ENCODE measurements around the gene RIC8A. TPM values are rescaled to one million over a fixed set of nuclear protein-coding genes. Genes with fewer than 3 reads are reported as not detected.

Gene RIC8A
- total and polyA plus RNA-seq, 4 donors = 12.5 to 49.6 (median 34.5) TPM

GRCh38 chr11:244376-244775 is 36.9 kb downstream of the RIC8A start:
- no peak for DNase-seq (ENCODE audit: low spot score)
- no peaks in the 10 kb centered on the region for H3K9me3 ChIP-seq (ENCODE audit: control insufficient read depth in 4 of 4, low read length in 3 of 4)
- no peak overlapping the region for H3K9ac ChIP-seq (ENCODE audit: low read depth in 1 of 2, low read length in 2 of 2)
- H3K27ac ChIP-seq (ENCODE audit: low read depth in 1 of 2, low read length in 2 of 2) = no peak overlapping the region
- H3K36me3 ChIP-seq (ENCODE audit: control insufficient read depth in 4 of 4, insufficient read depth in 3 of 4, low read depth in 1 of 4, low read length in 3 of 4) = peaks cover 11 to 65% (median 36%) of the 10 kb centered on the region in 4 donors
- WGBS = 93% methylated on average over 2 of the region's 2 CpGs
- TF ChIP-seq HNF4A (conservative IDR thresholded peaks at IDR 0.05) = no peak
- H3K4me3 ChIP-seq (ENCODE audit: low read depth in 1 of 3, low read length in 3 of 3) = no peak overlapping the region
- H3K4me1 ChIP-seq (ENCODE audit: control insufficient read depth in 4 of 4, insufficient read depth in 4 of 4, low read length in 3 of 4) = no peaks in the 10 kb centered on the region
- H3K27me3 ChIP-seq (ENCODE audit: control insufficient read depth in 4 of 4, insufficient read depth in 4 of 4, low read length in 3 of 4) = no peaks in the 10 kb centered on the region

DNA sequence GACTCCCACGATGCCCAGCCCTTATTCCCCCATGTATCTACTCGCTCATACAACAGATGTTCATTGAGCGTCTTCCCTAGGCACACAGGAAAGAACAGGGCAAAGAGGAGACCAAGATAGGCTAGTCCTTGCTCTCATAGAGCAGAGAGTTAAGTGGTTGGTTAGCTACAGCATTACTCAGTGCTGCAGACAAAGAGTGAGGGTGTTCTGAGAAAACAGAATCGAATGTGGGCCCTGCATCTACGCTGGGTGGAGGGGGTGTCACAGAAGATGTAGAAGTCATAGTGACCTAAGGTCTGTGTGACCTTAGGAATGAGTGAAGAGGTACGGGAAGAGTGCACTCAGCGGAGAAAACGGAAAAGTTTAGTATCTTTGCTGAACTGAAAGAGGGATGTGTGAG is 41.6 kb downstream of the RIC8A start:
- no peak overlapping the region for H3K27ac ChIP-seq (ENCODE audit: low read depth in 1 of 2, low read length in 2 of 2)
- H3K4me3 ChIP-seq (ENCODE audit: low read depth in 1 of 3, low read length in 3 of 3) = no peak overlapping the region
- H3K9ac ChIP-seq (ENCODE audit: low read depth in 1 of 2, low read length in 2 of 2) = no peak overlapping the region
- TF ChIP-seq TAF1 (conservative IDR thresholded peaks at IDR 0.05) (no peak), JUND (IDR thresholded peaks at IDR 0.05) (no peak), SP1 (IDR thresholded peaks at IDR 0.05) (no peak), RAD21 (IDR thresholded peaks at IDR 0.05) (no peak), HNF4A (conservative IDR thresholded peaks at IDR 0.05) (no peak), CTCF (IDR thresholded peaks at IDR 0.05; ENCODE audit: low read depth, low read length, missing input control) (no peak), YY1 (IDR thresholded peaks at IDR 0.05) (no peak), EGR1 (IDR thresholded peaks at IDR 0.05; ENCODE audit: low read depth in 2 of 2) (no peak), GABPA (IDR thresholded peaks at IDR 0.05 in 1 of 2, conservative IDR thresholded peaks at IDR 0.05 in 1 of 2) (no peak), FOXA2 (IDR thresholded peaks at IDR 0.05) (no peak), NR2F2 (IDR thresholded peaks at IDR 0.05) (no peak), FOXA1 (IDR thresholded peaks at IDR 0.05) (no peak), HNF4G (IDR thresholded peaks at IDR 0.05) (no peak), ATF3 (IDR thresholded peaks at IDR 0.05) (no peak)
- TF ChIP-seq, protein P1, sequence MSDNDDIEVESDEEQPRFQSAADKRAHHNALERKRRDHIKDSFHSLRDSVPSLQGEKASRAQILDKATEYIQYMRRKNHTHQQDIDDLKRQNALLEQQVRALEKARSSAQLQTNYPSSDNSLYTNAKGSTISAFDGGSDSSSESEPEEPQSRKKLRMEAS (IDR thresholded peaks at IDR 0.05) = no peak
- TF ChIP-seq, protein P2, sequence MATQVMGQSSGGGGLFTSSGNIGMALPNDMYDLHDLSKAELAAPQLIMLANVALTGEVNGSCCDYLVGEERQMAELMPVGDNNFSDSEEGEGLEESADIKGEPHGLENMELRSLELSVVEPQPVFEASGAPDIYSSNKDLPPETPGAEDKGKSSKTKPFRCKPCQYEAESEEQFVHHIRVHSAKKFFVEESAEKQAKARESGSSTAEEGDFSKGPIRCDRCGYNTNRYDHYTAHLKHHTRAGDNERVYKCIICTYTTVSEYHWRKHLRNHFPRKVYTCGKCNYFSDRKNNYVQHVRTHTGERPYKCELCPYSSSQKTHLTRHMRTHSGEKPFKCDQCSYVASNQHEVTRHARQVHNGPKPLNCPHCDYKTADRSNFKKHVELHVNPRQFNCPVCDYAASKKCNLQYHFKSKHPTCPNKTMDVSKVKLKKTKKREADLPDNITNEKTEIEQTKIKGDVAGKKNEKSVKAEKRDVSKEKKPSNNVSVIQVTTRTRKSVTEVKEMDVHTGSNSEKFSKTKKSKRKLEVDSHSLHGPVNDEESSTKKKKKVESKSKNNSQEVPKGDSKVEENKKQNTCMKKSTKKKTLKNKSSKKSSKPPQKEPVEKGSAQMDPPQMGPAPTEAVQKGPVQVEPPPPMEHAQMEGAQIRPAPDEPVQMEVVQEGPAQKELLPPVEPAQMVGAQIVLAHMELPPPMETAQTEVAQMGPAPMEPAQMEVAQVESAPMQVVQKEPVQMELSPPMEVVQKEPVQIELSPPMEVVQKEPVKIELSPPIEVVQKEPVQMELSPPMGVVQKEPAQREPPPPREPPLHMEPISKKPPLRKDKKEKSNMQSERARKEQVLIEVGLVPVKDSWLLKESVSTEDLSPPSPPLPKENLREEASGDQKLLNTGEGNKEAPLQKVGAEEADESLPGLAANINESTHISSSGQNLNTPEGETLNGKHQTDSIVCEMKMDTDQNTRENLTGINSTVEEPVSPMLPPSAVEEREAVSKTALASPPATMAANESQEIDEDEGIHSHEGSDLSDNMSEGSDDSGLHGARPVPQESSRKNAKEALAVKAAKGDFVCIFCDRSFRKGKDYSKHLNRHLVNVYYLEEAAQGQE (IDR thresholded peaks at IDR 0.05) = no peak
- TF ChIP-seq, protein P3, sequence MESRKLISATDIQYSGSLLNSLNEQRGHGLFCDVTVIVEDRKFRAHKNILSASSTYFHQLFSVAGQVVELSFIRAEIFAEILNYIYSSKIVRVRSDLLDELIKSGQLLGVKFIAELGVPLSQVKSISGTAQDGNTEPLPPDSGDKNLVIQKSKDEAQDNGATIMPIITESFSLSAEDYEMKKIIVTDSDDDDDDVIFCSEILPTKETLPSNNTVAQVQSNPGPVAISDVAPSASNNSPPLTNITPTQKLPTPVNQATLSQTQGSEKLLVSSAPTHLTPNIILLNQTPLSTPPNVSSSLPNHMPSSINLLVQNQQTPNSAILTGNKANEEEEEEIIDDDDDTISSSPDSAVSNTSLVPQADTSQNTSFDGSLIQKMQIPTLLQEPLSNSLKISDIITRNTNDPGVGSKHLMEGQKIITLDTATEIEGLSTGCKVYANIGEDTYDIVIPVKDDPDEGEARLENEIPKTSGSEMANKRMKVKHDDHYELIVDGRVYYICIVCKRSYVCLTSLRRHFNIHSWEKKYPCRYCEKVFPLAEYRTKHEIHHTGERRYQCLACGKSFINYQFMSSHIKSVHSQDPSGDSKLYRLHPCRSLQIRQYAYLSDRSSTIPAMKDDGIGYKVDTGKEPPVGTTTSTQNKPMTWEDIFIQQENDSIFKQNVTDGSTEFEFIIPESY (IDR thresholded peaks at IDR 0.05) = no peak
- H3K27me3 ChIP-seq (ENCODE audit: control insufficient read depth in 4 of 4, insufficient read depth in 4 of 4, low read length in 3 of 4) = no peaks in the 10 kb centered on the region
- 95% methylated on average over 8 of the region's 8 CpGs for WGBS
- no peaks in the 10 kb centered on the region for H3K9me3 ChIP-seq (ENCODE audit: control insufficient read depth in 4 of 4, low read length in 3 of 4)
- H3K4me1 ChIP-seq (ENCODE audit: control insufficient read depth in 4 of 4, insufficient read depth in 4 of 4, low read length in 3 of 4) = no peaks in the 10 kb centered on the region
- DNase-seq (ENCODE audit: low spot score) = no peak
- peaks cover 18 to 81% (median 42%) of the 10 kb centered on the region in 4 donors for H3K36me3 ChIP-seq (ENCODE audit: control insufficient read depth in 4 of 4, insufficient read depth in 3 of 4, low read depth in 1 of 4, low read length in 3 of 4)

All from liver (tissue), 9 donors.